ENCODE measurements around the gene COL23A1.

GRCh38 chr5:178519155-178519554 is 71.0 kb downstream of the COL23A1 start:
- TF ChIP-seq CTCF (conservative IDR thresholded peaks at IDR 0.05 in 1 of 2, IDR thresholded peaks at IDR 0.05 in 1 of 2; ENCODE audit: low read depth in 1 of 2, low read length in 2 of 2) = no peak
- TF ChIP-seq EZH2 (IDR thresholded peaks at IDR 0.05; ENCODE audit: low read length, missing control alignments) = no peak

Measured in fibroblast of lung (primary cell).